ENCODE results near the gene ANKRD13B.

GRCh38 chr17:29566473-29567303, 26.2 kb upstream of the ANKRD13B start, which contains the start of gene ABHD15:
- TF ChIP-seq CTCF (optimal IDR thresholded peaks at IDR 0.05 in 1 of 3, IDR thresholded peaks at IDR 0.05 in 1 of 3, conservative IDR thresholded peaks at IDR 0.05 in 1 of 3; ENCODE audit: extremely low read depth in 1 of 3, insufficient read depth in 2 of 3, low read length in 3 of 3) = no peak
- no peak for TF ChIP-seq EZH2 (IDR thresholded peaks at IDR 0.05; ENCODE audit: low read length)
